ENCODE results near the gene SH3RF3.

SH3RF3 gene

GRCh38 chr2:109380502-109381326 lies 251.7 kb downstream of the SH3RF3 start:
- Histone ChIP-seq H3K4me3 (ENCODE audit: severe bottlenecking) (no peak overlapping the region), H3K4me1 (ENCODE audit: insufficient read depth, poor library complexity, severe bottlenecking) (no peaks in the 10 kb centered on the region), H3K27me3 (ENCODE audit: insufficient read depth, poor library complexity, severe bottlenecking) (no peaks in the 10 kb centered on the region), H3K27ac (ENCODE audit: poor library complexity, severe bottlenecking) (no peak overlapping the region), H3K9me3 (ENCODE audit: severe bottlenecking) (no peaks in the 10 kb centered on the region), H3K36me3 (ENCODE audit: low read depth) (no peaks in the 10 kb centered on the region)
- TF ChIP-seq CTCF (IDR thresholded peaks at IDR 0.05; ENCODE audit: poor library complexity, severe bottlenecking) = no peak
- no peak for ATAC-seq (ENCODE audit: low read depth)
- peak; percentile 29 for DNase-seq (ENCODE audit: low spot score)

- no peak overlapping the region for H3K4me3 ChIP-seq (ENCODE audit: severe bottlenecking)
- peak; percentile 17 for DNase-seq (ENCODE audit: low spot score)
- no peak for ATAC-seq (ENCODE audit: low read depth)
- H3K27ac ChIP-seq (ENCODE audit: poor library complexity, severe bottlenecking) = no peak overlapping the region
- H3K27me3 ChIP-seq (ENCODE audit: insufficient read depth, poor library complexity, severe bottlenecking) = no peaks in the 10 kb centered on the region
- no peaks in the 10 kb centered on the region for H3K9me3 ChIP-seq (ENCODE audit: severe bottlenecking)
- no peaks in the 10 kb centered on the region for H3K36me3 ChIP-seq (ENCODE audit: low read depth)
- no peaks in the 10 kb centered on the region for H3K4me1 ChIP-seq (ENCODE audit: insufficient read depth, poor library complexity, severe bottlenecking)
- no peak for TF ChIP-seq CTCF (IDR thresholded peaks at IDR 0.05; ENCODE audit: poor library complexity, severe bottlenecking)
Observed at GRCh38 chr2:109381327-109381820, 252.4 kb downstream of the SH3RF3 start.

- ATAC-seq (ENCODE audit: low read depth) (no peak), DNase-seq (ENCODE audit: low spot score) (peak; percentile 33)
- Histone ChIP-seq H3K9me3 (ENCODE audit: severe bottlenecking) (no peaks in the 10 kb centered on the region), H3K27me3 (ENCODE audit: insufficient read depth, poor library complexity, severe bottlenecking) (no peaks in the 10 kb centered on the region), H3K4me1 (ENCODE audit: insufficient read depth, poor library complexity, severe bottlenecking) (no peaks in the 10 kb centered on the region), H3K36me3 (ENCODE audit: low read depth) (no peaks in the 10 kb centered on the region), H3K4me3 (ENCODE audit: severe bottlenecking) (no peak overlapping the region), H3K27ac (ENCODE audit: poor library complexity, severe bottlenecking) (no peak overlapping the region)
- TF ChIP-seq CTCF (IDR thresholded peaks at IDR 0.05; ENCODE audit: poor library complexity, severe bottlenecking) = no peak
Observed at GRCh38 chr2:109382226-109382895, 253.4 kb downstream of the SH3RF3 start.

GRCh38 chr2:109382951-109383350 lies 253.9 kb downstream of the SH3RF3 start:
- Histone ChIP-seq H3K9me3 (ENCODE audit: severe bottlenecking) (no peaks in the 10 kb centered on the region), H3K36me3 (ENCODE audit: low read depth) (no peaks in the 10 kb centered on the region), H3K4me1 (ENCODE audit: insufficient read depth, poor library complexity, severe bottlenecking) (no peaks in the 10 kb centered on the region), H3K27me3 (ENCODE audit: insufficient read depth, poor library complexity, severe bottlenecking) (no peaks in the 10 kb centered on the region), H3K4me3 (ENCODE audit: severe bottlenecking) (no peak overlapping the region), H3K27ac (ENCODE audit: poor library complexity, severe bottlenecking) (no peak overlapping the region)
- no peak for TF ChIP-seq CTCF (IDR thresholded peaks at IDR 0.05; ENCODE audit: poor library complexity, severe bottlenecking)
- DNase-seq (ENCODE audit: low spot score) (peak; percentile 31), ATAC-seq (ENCODE audit: low read depth) (peak; percentile 38; the same call in 1 of the 3 replicates)

All from RWPE2 (cell line).